HG03280 (cell line): ENCODE measurements around the gene AAK1.
"Not testable (repeated sequence)": the region's sequence is repeated elsewhere in the genome, so short reads cannot be mapped to it uniquely, and the experiment has no call there.

ENCODE experiments used
- ATAC-seq: cut with Tn5 transposase; IDR thresholded peaks from one replicate; pipeline ENCODE4 v1.9.1; 2021; ENCODE audit warnings: mild to moderate bottlenecking, moderate library complexity; ENCODE audit not compliant: unreplicated experiment

The AAK1 gene

GRCh38 chr2:69660637-69661036, 17.1 kb upstream of the AAK1 start:
- ATAC-seq, result no peak

DNA sequence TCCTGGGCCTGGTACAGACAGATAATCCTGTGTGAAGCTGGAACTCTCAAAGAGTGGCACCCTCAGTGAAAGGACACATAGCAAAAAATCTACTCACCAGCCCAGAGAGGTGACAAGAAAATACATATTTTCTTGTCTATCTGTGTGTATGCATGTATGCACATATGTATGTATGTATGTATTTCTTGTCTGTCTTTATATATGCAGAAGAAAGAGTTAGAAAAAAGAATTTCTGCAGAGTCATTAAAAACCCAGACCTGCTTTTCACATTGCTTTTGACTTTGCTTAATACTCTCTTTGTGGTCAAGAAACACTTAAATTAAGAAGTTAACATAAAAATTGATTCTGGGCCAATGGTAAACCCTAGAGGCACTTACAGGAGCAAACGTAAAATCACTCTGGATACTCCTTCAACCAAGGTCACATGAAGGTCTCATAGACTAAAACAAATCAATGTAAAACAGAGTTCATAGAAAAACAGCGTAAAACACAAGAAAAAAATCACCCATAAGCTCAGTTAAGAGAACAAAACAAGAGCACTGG, 16.5 kb upstream of the AAK1 start:
- ATAC-seq, result no peak

DNA sequence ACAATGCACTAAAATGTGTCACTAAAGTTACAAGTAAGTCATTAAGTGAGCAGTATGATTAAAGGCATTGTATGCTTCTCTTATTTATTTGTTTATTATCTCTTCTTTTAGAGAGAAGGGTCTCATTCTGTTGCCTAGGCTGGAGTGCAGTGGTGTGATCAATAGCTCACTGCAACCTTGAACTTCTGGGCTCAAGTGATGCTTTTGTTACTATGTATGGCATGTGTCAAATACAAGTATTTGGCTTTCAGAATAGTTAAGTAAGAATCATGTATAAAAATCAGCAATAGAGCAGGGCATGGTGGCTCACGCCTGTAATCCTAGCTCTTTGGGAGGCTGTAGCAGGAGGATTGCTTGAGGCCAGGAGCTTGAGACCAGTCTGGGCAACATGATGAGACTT, 15.8 kb upstream of the AAK1 start:
- no peak for ATAC-seq

DNA sequence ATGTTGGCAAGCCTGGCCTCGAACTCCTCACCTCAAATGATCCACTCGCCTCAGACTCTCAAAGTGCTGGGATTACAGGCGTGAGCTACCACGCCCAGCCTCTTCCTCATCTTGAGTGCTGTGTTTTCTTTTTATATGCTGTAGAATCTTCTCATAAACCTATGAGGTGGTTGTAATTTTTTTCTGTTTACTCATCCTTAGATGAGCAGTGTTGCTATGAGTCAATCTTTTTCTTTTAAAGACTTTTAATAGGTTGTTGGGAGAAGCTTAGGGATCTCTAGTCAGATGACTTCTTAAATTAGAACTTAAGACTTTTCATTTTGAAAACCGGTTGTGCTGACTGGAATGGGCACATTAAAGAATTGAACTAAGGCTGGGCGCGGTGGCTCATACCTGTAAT, 8.7 kb upstream of the AAK1 start:
- ATAC-seq, result no peak

DNA sequence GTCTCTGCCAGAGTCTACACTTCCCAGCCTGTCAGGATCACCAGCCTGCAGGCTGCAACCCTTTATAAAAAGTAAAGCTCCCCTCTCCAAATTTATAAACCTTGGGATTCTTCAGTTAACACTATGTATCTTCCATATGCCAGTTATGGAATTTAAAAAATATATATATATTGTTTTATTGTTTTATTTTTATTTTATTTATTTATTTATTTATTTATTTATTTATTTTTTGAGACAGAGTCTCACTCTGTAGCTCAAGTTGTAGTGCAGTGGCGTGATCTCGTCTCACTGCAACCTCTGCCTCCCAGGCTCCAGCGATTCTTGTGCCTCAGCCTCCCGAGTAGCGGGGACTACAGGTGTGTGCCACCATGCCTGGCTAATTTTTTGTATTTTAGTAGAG, 3.7 kb upstream of the AAK1 start:
- ATAC-seq, result not testable (repeated sequence)

DNA sequence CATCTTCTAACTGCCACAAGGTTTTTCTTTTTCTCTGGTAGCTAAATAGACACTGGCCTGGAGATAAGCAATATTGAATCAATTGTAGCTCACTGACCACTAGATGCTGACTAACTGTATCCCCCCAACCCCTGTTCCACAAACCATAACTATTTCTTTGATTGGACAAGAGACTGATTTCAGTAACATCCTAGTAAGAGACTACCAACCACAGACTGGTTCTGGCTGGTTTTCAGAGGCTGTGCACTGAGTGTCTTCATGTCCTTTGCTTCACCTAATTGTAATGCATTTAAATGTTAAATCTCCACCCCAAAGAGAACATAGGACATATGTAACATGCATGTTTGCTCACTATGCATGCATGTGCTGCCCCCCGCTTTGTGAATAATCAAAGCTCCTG, 3.2 kb upstream of the AAK1 start:
- ATAC-seq, result no peak

DNA sequence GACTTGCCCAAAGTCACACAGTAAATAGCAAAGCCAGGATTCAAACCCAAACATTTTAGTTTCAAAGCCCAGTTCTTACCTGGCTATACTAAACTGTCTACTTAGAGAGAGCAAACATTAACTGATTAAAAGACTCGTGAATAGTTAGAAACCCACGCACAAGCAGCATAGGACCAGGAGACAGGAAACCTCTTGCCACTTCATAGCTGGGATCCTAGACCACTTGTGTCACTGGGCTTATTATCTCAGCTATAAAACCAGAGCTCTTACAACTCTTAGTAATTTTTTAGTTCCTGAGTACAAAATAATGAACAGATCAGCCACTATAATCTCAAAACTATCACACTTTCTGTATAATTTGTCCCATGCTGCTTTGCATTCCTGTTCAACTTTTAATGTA, 2.4 kb upstream of the AAK1 start:
- ATAC-seq, result no peak

- ATAC-seq, result no peak
Measured at GRCh38 chr2:69645031-69645431, 1.5 kb upstream of the AAK1 start.

DNA sequence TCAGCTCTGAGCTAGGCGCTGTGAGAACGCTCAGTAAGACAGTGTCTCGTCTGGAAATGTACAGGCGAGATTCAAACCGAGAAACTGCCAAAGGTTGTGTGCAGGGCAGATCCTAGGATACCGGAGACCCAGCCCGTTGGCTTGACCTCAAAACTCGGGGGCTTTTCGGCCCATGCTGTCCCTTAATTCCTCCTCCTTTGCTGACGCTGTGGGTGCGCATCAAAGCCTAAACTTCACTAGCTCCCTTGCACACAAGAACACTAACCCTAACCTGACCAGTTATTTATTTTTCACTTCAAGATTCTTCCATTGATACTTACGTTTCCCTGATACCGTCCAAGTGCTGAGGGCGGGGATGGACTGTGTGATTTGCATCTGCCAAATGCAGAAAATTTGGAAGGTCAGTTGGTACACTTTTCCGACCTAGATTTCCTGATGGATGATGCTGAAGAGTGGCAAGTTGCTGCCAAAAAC, 1.0 kb upstream of the AAK1 start:
- no peak for ATAC-seq

GRCh38 chr2:69642709-69643601, 584 bp downstream of the AAK1 start:
- ATAC-seq, result no peak

DNA sequence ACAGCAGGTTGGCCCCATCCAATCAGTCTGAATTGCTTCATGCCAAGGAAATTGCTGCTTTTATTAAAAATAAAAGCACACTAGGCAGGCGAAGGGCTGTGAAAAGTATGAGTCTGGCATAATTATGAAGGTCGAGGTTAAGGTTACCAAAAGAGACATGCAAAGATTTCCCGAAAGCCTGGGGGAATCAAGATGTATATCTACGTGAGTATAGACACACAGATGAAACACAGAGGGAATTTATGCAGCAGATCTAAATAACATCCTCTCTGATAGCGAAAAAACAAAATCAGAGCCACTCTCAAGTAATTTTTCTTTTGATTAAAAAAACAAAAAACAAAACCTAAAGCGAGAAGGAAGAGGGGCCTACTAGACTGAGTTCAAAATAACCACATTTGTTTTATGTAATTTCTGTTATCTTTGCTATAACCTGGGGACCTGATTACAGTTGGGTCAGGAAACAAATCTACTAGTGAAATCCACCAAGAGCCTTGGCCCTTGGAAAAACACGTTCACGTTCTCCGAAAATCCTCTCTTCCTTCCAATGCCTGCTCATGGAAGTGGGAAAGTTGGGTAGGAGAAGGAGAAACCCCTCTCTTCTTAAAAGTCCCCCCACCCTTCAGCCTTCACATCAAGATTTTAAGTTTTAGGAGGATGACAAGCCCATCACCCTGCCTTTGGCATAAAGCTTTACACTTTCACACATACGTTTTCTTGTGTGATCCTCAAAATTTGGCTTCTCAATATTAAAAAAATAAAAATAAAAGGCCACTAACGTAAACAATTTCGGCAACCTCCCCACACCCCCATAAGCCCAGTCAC, 1.4 kb downstream of the AAK1 start:
- no peak for ATAC-seq

DNA sequence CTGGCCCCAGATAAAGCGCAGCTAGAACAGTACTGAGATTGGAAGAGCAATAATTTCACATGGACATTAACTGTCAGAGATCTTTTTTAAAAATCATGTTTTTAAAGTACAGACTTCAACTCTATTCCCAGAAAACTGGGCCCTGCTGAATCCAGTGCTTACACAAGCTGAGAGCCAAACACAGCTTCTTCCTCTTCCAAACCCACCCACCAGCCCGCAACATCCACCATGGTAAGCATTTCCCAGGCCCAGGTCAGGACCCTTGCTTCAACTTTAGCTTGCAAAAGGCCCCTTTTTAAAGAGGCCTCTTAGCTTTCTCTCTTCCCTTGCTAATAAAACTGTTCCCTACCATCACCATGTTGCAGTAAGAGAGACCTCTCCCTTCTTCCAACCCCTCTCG, 2.1 kb downstream of the AAK1 start:
- no peak for ATAC-seq

GRCh38 chr2:69639266-69639665, 4.3 kb downstream of the AAK1 start:
- ATAC-seq, result no peak

GRCh38 chr2:69638630-69639029, 4.9 kb downstream of the AAK1 start:
- no peak for ATAC-seq

DNA sequence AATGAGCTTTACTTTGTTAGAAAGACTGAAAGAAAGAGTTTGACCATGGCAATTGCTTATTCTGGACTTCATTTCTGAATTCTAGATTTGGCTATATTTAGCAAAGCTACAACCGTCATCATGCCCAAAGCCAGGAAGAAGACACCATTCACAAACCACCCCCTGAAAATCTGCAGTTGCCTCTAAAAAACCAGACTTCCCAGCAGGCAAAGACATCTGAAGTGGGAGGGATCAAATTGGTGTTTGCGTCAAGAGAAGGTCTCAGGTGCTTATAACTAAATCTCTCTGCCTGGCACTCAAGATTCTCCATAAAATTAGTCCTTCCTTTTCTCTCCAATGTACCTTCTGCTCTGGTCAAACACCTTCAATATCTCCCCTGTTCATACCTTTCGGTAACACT, 5.6 kb downstream of the AAK1 start:
- ATAC-seq, result no peak

DNA sequence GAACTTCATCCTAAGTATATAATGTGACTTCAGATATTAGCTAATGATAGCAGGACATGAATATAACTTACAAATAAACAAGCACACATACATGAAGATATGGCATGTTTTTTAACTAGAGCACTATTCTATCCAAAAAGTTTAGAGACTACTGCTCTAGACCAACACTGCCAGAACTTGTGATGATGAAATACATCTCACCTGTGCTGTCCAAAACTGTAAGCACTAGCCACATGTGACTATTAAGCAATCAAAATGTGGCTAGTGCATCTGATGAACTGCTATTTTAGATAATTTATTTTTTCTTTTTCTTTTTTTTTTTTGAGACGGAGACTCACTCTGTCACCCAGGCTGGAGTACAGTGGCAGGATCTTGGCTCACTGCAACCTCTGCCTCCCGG, 7.1 kb downstream of the AAK1 start:
- ATAC-seq, result no peak

DNA sequence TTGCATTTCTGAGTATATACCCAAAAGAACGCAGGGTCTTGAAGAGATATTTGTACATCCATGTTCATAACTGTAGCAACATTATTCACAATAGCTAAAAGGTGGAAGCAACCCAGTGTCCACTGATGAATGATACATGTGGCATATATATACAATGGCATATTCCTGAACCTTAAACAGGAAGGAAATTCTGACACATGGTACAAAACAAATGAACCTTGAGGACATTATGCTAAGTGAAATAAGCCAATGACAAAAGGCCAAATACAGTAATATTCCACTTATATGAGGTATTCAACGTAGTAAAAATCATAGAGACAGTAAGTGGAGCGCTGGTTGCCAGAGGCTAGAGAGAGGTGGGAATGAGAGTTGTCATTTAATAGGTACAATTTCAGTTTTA, 8.1 kb downstream of the AAK1 start:
- no peak for ATAC-seq

GRCh38 chr2:69634196-69634821, 9.2 kb downstream of the AAK1 start:
- ATAC-seq, result no peak

DNA sequence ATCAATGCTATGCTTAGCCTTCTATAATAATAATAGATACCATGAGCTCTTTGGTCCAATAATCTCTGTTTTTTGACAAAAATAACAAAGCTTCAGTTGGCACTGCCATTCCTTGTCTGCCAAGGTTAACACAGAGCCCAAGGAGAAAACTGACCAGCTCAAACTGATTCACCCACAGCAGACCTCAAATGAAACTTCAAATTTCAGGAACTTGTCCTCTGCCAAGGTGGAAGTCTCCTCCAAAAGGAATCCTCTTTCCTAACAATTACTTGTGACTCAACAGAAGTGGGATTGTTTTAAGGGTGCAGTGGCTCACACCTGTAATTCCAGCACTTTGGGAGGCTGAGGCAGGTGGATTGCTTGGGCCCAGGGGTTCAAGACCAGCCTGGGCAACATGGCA, 12.1 kb downstream of the AAK1 start:
- no peak for ATAC-seq

GRCh38 chr2:69629921-69630608, 13.5 kb downstream of the AAK1 start:
- no peak for ATAC-seq
